Inflammatory macrophage treated with lipopolysaccharide for 1 hour (primary cell): ENCODE measurements around the gene PPARD.
A peak's percentile ranks its signal among the peaks of the same experiment; 100 is the strongest.
"Not testable (repeated sequence)": the region's sequence is repeated elsewhere in the genome, so short reads cannot be mapped to it uniquely, and the experiment has no call there.

Experiments used
- DNase-seq, 2 donors: peaks; one replicate each; pipeline ENCODE4 v3.0.0-alpha.2; 2020 to 2022

The PPARD gene

GRCh38 chr6:35312807-35313206 is 29.6 kb upstream of the PPARD start:
- peak; percentile 51 to 52 for DNase-seq

GRCh38 chr6:35317483-35318195 is 24.7 kb upstream of the PPARD start:
- no peak for DNase-seq

GRCh38 chr6:35318196-35319171 is 23.9 kb upstream of the PPARD start:
- no peak for DNase-seq

GRCh38 chr6:35319346-35320030 is 22.9 kb upstream of the PPARD start:
- DNase-seq = no peak

- no peak for DNase-seq
These were observed 22.3 kb upstream of the PPARD start for GRCh38 chr6:35320031-35320410.

- no peak for DNase-seq
These were observed 21.3 kb upstream of the PPARD start for GRCh38 chr6:35321091-35321490.

GRCh38 chr6:35327349-35328027 is 14.9 kb upstream of the PPARD start:
- peak; percentile 49 to 68 for DNase-seq

GRCh38 chr6:35328108-35328723 is 14.1 kb upstream of the PPARD start:
- DNase-seq = no peak

GRCh38 chr6:35328965-35329364 is 13.4 kb upstream of the PPARD start:
- not testable (repeated sequence) for DNase-seq

GRCh38 chr6:35330541-35331119 is 11.7 kb upstream of the PPARD start:
- DNase-seq = no peak

GRCh38 chr6:35332074-35332887 is 10.1 kb upstream of the PPARD start:
- not testable (repeated sequence) for DNase-seq

GRCh38 chr6:35341557-35341956 is 801 bp upstream of the PPARD start:
- DNase-seq = no peak

- peak; percentile 65 to 76 for DNase-seq
These were observed 905 bp downstream of the PPARD start for GRCh38 chr6:35343092-35343834.

GRCh38 chr6:35343835-35344550 is 1.6 kb downstream of the PPARD start:
- DNase-seq = no peak

GRCh38 chr6:35351422-35351821 is 9.1 kb downstream of the PPARD start:
- DNase-seq = no peak

GRCh38 chr6:35352735-35353134 is 10.4 kb downstream of the PPARD start:
- DNase-seq = no peak

- no peak for DNase-seq
These were observed 12.2 kb downstream of the PPARD start for GRCh38 chr6:35354361-35355135.

GRCh38 chr6:35356391-35356790 is 14.0 kb downstream of the PPARD start:
- no peak for DNase-seq

GRCh38 chr6:35357677-35358076 is 15.3 kb downstream of the PPARD start:
- no peak for DNase-seq
